HL-60/S4 treated with phorbol 12-myristate 13-acetate at 8.2 ng/mL for 4 days and 3 days (cell line): ENCODE measurements around the gene PHKB.

Experiments used
- in situ Hi-C: fragments of 300-500 bp; cut with MboI; formaldehyde crosslinking; loops from 2 replicates; pipeline ENCODE4 v1.15.0; 2022; ENCODE audit warnings: low sequenced_read_pairs

PHKB gene

DNA sequence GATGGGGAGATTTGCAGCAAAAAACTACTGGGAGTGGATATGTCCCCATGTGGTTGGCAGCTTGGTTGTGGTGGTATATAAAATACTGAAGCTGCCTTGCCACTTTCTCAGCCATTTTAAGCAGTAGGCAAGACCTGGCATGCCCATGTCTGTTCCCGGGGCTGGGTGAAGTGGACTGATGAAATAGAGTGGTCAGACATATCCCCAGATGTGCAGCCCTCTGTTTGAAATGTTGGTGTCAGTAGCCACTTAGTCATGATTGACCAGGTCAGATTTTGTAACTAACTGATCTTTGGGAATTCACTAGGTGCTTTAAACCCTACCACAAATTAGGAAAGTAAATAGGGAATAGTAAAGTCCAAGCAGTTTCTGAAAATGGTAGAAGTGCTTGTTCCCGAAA, 151.6 kb downstream of the PHKB start:
- in situ Hi-C loops, result no loop called here

DNA sequence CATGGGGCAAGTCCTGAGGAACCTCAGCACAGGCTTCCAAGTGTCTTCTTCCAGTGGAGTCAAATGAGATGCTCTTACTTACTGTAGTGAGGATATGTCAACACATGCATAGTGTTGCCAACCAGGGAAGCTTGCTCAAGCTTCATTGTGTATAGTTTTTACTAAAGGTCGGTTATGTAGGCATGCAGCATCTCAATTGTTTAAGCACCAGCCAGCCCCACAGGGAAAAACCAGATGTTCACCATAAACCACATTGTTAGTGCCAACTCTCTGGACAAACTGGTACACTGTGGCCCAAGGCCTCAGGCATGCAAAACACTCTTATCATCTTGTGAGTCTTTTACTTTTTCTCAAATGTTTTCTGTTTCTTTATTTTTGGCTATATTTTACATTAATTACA, 152.1 kb downstream of the PHKB start:
- in situ Hi-C loops, result no loop called here

DNA sequence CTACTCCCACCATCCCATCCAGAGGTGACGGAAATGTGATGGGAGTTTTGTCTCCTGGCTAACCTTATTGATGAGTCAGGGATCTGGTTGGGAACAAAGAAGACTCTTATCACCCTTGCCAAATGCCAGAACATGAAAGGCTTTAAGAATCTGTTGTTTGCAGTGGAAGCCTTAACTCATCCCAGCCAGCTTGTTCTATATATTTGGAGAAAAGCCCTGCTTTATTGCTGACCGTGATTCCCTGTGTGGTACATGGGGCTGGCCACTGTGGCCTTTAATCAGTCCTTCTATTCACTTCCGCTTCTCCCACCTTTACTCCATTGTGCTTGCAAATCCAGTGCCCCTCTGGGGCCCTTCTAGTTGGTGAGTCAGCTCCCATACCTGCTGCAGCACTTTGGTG, 156.6 kb downstream of the PHKB start:
- in situ Hi-C loops, result no loop called here

- in situ Hi-C loops, result no loop called here
Measured at GRCh38 chr16:47622451-47623176, 161.5 kb downstream of the PHKB start.

GRCh38 chr16:47624563-47624962, 163.4 kb downstream of the PHKB start:
- in situ Hi-C loops, result no loop called here

DNA sequence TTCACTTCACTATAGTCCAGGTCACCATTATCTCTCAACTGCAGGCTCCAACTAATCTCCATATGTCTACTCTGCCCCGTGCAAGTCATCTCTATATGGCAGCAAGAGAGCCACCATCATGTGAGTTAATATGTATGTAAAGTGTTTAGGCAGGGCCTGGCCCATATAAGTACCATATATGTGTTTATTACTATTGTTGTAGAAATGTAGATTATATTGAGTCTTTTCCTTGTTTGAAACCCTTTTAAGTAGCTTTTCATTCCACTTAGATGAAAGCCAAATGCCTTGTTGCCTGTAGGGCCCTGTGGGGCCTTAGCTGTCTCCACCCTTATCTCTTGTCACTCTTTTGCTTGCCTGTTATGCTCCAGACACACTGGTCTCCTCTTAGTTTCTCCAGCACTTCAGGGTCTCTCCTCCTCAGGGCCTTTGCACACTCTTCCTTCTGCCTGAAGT, 164.0 kb downstream of the PHKB start:
- in situ Hi-C loops, result no loop called here

GRCh38 chr16:47626246-47626645, 165.1 kb downstream of the PHKB start:
- in situ Hi-C loops, result no loop called here

GRCh38 chr16:47627085-47627639, 166.0 kb downstream of the PHKB start:
- in situ Hi-C loops, result no loop called here

DNA sequence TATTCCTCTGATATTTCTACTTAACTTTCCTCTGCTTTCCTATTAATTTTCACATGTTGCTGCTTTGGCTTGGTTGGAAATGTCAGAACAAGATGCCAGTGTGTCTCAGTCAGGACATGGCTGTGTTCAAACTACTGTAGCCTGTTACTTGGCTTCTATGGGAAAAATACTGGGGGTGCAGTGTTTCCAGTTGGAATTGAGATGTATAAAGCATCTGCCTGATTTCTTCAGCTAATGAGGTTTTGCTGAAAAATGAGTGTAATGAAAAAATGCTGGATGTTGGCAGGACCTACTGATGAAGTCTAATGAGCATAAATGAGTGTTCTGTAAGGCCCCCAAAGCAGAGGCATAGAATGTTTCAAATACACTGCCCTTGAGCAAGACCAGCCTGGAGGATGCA, 166.6 kb downstream of the PHKB start:
- in situ Hi-C loops, result no loop called here

DNA sequence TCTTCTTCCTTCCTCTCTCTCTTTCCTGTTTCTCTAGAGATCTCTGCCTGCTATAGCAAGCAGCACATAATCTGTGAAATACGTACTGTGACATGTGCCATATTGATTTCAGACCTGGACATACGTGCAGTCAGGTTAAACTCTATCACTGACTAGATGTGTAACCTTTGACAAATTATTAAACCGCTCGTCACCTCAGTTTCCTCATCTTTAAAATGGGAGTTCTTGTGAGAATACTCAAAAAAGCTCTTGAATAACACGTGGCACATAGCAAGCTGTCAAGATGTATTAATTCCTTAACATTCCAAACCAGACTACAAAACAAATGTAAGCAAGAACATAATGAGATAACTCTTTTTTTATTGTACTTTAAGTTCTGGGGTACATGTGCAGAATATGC, 170.0 kb downstream of the PHKB start:
- in situ Hi-C loops, result no loop called here

DNA sequence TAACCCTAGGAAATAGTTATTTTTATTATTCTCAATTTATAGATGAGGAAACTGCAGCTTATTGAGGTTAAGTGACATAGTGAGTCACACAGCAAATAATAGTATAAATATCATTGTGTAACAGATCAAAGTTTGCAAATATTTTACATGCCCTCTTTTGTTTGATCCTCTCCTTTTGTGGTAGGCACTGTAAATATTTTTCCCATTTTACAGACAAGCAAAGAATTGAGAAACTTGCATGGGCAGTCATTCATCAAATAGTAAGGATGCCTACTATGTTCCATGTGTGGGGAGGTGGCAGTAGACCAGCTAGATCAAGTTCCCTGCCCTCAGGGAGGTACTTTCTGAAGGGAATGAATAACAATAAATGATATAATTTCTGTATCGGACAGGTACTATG, 173.0 kb downstream of the PHKB start:
- in situ Hi-C loops, result no loop called here

GRCh38 chr16:47634727-47635126, 173.6 kb downstream of the PHKB start:
- in situ Hi-C loops, result no loop called here

- in situ Hi-C loops, result no loop called here
Measured at GRCh38 chr16:47636501-47637099, 175.5 kb downstream of the PHKB start.

GRCh38 chr16:47638175-47638574, 177.0 kb downstream of the PHKB start:
- in situ Hi-C loops, result no loop called here

DNA sequence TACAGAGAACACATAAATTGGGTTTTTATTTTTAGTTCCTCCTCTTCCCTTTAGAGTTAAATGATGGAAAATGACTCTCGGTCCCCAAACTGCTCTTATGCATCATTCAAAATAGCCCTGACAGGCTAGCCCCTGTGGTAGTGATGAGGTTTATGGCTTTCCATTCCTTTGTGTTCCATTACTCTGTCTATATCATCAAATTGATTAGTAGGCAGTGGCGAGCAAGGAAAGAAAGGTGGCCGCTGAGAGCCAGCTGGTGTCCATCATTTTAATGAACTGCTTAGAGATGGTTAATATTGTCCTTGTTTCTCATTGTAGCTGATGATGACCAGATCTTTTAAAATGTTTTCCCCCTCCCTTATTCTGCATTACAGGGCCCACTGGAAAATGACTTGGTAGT, 179.5 kb downstream of the PHKB start:
- in situ Hi-C loops, result no loop called here

DNA sequence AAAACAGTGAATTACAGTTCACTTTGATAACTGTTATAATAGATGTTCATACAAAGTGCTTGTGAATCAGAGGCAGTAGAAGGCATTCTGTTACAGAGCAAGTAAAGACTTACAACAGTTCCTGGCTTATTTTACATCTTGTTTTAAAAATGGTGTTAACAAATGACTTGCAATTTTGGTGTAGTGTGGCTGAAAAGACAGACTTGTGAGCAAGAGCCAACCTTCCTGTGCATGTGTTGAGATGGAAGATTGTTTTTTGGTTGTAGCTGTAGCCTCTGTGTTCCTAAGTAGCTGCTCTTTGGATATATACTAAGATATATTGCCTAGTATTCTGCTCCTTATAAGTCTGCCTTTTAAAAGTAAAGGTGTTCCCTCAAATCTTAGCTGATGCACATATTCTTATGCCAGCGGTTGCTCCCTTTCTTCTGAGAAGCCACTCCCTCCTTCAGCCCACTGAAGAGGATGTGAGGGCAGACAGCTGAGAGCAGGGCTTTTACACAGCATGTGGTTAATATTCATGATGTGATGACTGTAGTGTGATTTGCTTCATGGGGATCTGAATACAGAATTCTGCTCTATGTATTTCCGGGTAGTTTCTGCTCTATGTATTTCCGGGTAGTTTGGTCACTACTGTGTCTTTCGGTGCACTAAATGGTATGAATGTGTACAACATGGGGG, 182.3 kb downstream of the PHKB start:
- in situ Hi-C loops, result no loop called here

GRCh38 chr16:47644166-47644565, 183.0 kb downstream of the PHKB start:
- in situ Hi-C loops, result no loop called here

DNA sequence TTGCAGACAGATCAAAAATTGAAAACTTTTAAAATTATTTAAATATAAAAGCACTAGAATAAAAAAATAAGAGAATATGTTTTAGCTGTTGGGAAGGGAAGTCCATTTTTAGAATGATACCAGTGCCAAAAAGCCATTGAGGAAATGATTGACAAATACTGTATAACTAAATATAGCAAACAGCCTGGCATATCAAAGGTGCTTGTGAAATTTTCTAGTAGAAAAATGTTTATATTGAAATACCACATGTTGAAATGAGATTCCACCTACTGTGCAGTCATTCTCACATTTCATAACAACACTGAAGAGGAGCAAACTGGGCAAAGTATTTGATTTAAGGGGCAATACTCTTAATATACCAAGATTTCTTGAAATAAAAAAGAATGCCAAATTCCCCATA, 183.5 kb downstream of the PHKB start:
- in situ Hi-C loops, result no loop called here

GRCh38 chr16:47646914-47647313, 185.8 kb downstream of the PHKB start:
- in situ Hi-C loops, result no loop called here

- in situ Hi-C loops, result no loop called here
Measured at GRCh38 chr16:47657032-47657431, 195.9 kb downstream of the PHKB start.

- in situ Hi-C loops, result no loop called here
Measured at GRCh38 chr16:47657977-47658376, 196.8 kb downstream of the PHKB start.

DNA sequence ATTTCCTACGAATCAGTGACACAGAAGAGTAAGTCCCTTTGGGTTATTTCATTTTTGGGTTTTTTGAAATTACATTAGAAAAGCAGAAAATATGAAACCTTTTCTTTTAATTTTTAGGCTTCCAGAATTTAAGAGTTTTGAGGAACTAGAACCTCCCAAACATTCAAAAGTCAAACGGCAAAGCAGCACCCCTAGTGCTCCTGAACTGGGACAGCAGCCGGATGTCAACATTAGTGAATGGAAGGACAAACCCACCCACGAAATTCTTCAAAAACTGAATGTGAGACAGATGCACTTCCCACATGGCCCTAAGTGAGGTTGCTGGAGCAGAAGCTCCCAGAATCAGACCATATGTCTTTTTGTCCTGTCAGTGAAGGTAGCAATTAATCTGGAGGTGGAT, 199.4 kb downstream of the PHKB start:
- in situ Hi-C loops, result no loop called here
